Hepatic stellate cell (primary cell): ENCODE results near the gene CCR6.
"Not testable (repeated sequence)": the region's sequence is repeated elsewhere in the genome, so short reads cannot be mapped to it uniquely, and the experiment has no call there.

ENCODE experiments used
- DNase-seq: peaks from one replicate; pipeline ENCODE4 v3.0.0; 2011; ENCODE audit warnings: low spot score

CCR6 gene

DNA sequence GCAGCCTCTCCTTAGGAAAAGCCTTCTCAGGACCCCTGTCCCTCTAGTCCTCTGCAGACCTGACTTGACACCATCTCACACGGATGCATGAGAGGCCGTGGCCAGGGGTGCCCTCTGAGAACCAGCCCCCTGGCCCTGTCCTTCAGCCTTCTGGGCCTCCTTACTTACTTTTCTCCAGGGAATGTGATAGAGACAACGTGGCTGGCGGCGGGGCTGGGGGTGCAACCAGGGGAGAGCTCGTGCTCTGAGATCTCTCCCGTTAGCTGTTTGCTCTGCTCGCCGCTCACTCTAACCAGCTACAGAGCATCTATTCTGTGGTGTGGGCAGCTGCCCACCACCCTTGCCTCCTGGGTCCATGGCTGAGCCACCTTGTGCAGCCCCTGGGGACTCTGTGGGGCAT is 20.1 kb downstream of the CCR6 start:
- DNase-seq = no peak

DNA sequence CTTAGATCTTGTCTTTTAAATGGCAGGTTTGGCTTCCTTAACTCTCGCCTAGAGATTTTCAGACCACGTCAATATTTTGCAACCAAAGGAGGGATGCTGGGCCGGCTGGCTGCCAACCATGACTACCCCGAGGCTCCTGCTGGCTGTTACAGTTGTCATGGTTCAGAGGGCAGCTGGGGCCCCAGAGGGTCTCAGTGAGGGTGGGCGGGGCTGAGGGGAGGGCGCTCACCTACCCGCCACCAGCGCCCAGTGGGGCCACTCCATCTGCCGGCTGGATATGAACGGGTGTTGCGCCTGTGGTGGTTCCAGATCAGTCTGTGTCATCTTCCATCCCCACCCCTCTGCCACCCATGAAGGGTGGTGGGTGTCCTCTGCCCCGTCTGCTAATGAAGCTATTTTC is 22.6 kb downstream of the CCR6 start:
- no peak for DNase-seq

- no peak for DNase-seq
These were observed 23.2 kb downstream of the CCR6 start for GRCh38 chr6:167146135-167146534.

- no peak for DNase-seq
These were observed 24.1 kb downstream of the CCR6 start for GRCh38 chr6:167146977-167147376.

- no peak for DNase-seq
These were observed 25.1 kb downstream of the CCR6 start for GRCh38 chr6:167148021-167148420.

DNA sequence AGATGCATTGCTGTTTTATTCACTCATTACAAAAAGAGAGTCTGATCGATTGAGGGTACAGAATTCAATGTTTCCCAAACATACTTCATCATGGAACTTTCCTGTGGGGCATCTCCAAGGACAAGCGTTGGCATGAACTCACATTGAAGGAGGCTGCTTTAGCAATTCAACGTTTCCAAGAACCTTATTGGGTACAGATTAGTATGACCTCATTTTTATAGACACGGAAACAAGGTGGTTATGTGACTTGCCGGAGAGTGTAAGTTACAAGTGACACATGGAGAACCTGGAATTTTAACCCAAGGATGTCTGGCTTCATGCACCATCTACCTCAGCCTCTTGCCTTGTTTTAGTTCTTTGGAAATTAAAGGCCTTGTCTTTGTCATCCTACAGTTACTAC is 26.1 kb downstream of the CCR6 start:
- no peak for DNase-seq

DNA sequence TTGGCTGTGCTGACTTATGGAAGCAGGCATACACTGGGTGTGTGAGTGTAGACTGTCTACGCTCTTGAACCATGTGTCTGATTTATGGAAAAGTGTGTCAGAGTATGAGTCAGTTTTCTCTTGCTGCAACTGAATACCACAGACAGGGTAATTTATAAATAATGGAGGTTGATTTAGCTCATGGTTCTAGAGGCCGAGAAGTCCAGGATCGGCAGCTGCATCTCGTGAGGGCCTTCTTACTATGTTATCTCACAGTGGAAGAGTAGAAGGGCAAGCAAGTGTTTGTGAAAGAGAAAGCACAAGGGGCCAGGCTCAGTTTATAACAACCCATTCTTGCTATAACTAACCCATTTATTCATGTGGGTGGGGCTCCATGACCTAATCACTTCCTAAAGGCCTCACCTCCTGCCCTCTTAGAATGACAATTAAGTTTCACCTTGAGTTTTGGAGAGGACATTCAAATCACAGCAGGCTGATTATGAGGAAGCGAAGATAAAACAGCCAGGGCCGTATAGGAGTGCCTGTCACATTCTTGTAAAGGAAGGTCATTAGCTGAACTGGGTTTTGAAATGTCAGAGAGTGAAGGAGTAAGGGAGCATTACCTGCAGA is 28.1 kb downstream of the CCR6 start:
- DNase-seq = no peak

GRCh38 chr6:167151648-167152047 is 28.8 kb downstream of the CCR6 start:
- no peak for DNase-seq

GRCh38 chr6:167152862-167153261 is 30.0 kb downstream of the CCR6 start:
- DNase-seq = no peak

- no peak for DNase-seq
These were observed 30.6 kb downstream of the CCR6 start for GRCh38 chr6:167153521-167153959.

DNA sequence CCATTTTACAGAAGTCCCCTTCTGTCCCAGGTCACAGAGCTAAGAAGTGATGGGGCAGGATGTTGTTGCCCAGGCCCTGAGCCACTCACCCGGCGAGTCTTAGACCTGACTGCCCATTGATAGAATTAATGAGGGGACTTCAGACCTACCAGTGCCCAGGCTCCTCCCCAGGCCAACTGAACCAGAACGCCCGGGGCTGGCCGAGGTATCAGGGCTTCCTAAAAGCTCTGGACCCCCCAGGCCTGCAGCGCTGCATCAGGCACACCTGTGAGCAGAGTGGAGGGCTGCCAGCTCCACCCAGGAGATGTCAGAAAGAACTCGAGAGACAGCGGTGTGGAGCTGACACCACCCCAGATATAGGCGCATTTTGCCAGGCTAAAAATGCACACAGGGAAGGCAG is 31.4 kb downstream of the CCR6 start:
- DNase-seq = no peak

GRCh38 chr6:167154895-167155294 is 32.0 kb downstream of the CCR6 start:
- no peak for DNase-seq

DNA sequence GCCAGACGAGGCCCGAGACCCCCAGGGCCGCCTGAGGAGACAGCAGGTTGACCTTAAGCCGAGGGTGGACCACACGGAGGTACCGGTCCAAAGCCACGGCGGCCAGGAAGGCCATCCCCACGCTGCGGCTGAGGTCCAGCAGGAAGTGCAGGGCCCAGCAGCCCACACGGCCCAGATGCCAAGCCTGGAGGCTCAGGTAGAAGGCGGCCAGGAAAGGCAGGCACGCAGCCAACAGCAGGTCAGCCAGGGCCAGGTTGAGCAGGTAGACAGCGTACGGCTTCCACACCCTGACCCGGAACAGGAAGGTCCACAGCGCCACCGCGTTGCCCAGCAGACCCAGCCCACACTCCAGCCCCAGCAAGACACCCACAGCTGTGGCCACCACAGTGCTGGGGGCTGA is 34.5 kb downstream of the CCR6 start:
- DNase-seq = no peak

- DNase-seq = no peak
These were observed 35.0 kb downstream of the CCR6 start, which contains the start of gene GPR31 for GRCh38 chr6:167157863-167158262. Gene GPR31, minus strand, starts transcription at chr6:167157980. Its CDS starts 149 bp downstream, at chr6:167157831.

GRCh38 chr6:167161851-167162467 is 39.1 kb downstream of the CCR6 start:
- DNase-seq = no peak

GRCh38 chr6:167162591-167162990 is 39.7 kb downstream of the CCR6 start:
- no peak for DNase-seq

DNA sequence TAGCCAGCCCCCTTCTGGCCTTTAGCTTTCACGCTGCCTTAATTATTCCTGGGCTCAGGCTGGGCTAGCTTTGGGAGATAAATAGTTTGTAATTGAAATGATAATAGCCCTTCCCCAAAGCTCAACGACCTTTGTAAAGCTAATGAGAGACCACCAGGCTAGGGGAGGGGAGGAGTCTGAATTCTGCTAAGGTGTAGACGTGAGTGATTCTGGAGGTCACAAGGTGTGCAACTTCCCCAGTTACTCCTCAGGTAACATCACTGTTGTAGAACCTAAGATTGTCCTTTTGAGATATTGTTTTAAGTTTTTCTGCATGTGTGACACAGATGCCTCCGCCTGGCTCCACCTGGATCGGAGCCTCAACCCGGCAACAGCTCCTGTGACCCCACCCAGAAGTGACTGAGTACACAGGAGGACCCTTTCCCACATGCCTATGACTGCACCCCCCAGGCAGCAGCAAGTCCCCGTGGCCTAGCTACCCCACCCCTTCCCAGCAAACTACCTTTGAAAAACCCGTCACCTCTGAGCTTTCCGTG is 40.6 kb downstream of the CCR6 start:
- no peak for DNase-seq

GRCh38 chr6:167164261-167164660 is 41.4 kb downstream of the CCR6 start:
- no peak for DNase-seq

DNA sequence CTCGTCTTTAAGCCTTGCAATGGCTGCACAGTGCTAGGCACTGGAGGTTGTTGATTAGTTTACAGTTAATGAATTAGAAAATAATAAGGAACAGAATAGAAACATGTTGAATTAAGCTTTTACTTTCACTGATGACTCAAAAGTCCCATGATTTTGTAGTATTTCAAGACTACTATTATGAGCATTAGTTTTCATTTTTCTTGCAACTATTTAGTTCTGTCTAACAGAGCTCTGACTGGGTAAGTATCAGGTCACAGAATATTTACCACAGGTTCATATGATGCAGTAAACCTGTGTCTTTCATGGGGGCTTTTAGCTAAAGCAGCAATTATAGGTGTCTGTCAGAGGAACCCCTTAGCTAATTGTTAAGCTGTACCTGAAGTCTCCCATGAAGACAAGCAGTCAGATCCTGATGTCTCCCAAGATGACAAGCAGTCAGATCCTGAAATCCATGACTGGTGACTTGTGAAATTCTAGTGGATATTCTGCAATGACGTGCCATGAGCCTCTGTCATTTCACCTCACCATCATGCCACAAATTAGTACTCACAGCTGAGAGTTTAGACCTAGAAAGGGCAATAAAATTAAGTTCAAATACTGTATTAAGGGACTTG is 43.1 kb downstream of the CCR6 start:
- DNase-seq = no peak

DNA sequence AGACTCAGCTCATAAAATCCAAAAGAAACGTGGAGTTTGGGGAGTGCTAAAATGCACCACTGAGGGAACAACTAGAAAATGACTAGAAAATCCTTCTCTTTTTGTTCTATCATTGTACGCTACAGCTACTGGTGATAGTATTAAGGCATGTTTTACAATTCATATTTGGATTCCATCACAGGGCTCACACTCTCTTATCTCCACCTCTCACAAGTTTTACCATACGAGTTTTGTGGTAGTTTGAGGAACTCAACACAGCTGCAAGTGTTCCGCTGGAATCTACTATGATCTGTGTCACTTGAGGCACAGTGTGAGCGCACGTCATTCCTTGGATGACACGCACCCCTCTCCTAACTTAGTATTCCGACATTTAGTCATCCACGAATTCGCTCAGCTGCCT is 44.8 kb downstream of the CCR6 start:
- DNase-seq = not testable (repeated sequence)

DNA sequence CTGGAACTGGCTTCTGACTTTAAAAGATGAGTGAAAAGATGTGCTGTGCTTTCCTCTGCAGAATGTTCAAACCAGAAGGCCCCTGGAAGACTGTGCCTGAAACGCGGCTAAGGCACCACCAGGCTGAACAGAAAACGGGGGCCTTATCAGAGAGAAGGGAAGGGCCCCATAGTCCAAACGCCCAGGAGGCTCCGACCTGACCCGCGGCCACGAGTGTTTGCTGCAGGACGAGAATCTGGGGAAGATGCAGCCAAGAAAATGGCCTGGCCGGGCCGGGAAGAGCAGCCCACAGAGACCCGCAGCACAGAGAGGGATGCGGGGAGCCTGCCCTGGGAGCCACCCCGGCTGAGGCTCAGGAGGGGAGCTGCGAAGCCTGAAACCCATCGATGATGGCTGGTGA is 45.4 kb downstream of the CCR6 start:
- DNase-seq = not testable (repeated sequence)

DNA sequence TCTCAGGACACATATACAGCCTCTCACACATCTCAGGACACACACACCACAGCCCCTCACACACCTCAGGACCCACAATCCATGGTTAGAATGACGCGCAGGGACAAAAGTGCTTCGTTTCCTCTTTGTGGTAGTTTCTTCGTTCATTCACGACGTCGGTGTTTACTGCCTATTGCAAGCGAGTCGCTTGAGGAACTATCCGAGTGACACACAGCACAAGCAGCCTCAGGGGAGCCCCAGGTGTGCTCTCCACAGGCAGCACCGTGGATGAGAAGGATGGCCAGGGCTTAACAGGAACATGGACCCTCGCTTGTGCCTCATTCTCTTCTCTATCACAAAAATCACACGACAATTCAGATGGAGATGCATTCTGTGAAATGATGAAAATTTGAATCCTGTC is 47.0 kb downstream of the CCR6 start:
- DNase-seq = not testable (repeated sequence)

DNA sequence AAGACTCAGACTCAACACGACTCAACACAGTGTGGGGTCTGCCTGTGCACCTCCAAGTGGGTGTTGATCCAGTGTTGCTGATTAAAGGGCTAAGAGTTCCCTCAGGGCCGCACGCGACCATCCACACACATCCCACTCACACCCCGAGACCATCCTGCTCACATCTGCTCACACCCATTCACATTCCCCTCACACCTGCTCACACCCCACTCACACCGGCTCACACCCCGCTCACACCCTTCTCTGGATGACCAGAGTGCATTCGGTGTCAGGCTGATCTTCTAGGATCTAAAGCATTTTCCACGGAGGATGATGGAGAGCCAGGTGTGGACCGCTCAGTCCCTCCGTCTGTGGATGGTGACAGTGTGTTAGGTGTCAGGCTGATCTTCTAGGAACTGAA is 48.4 kb downstream of the CCR6 start:
- not testable (repeated sequence) for DNase-seq
